ENCODE data around the gene CUX1.
"Not testable (repeated sequence)": the region's sequence is repeated elsewhere in the genome, so short reads cannot be mapped to it uniquely, and the experiment has no call there.

Gene CUX1

DNA sequence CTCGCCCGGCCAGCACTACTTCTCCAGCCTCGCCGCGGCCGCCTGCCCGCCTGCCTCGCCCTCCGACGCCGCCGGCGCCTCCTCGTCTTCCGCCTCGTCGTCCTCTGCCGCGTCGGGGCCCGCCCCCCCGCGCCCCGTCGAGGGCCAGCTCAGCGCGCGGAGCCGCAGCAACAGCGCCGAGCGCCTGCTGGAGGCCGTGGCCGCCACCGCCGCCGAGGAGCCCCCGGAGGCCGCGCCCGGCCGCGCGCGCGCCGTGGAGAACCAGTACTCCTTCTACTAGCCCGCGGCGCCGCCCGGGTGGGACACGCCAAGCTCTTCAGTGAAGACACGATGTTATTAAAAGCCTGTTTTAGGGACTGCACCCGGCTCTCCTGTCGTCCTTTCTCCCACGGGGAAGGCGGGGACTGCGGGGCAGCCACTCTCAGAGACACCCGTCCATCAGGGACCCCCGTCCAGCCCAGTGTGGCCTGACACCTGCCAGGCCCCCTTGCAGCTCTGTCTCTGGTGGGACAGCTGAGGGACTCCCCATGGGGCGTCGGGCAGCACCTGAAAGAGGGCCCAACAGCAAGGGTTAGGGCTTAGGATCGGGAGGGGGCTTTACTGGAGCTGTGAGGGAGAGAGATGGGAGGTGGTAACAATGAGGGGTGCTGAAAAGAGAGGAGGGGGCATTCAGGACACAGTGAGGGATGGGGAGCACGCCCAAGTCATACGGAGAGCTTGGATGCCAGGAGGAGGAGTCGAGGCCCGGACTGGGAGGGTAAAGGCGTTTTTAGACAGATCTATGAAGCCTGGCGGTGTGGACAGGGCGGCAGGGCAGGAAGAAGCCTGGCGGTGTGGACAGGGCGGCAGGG is 504.1 kb downstream of the CUX1 start:
- no peak for DNase-seq (ENCODE audit: low read depth in 1 of 2, low spot score in 1 of 2)

DNA sequence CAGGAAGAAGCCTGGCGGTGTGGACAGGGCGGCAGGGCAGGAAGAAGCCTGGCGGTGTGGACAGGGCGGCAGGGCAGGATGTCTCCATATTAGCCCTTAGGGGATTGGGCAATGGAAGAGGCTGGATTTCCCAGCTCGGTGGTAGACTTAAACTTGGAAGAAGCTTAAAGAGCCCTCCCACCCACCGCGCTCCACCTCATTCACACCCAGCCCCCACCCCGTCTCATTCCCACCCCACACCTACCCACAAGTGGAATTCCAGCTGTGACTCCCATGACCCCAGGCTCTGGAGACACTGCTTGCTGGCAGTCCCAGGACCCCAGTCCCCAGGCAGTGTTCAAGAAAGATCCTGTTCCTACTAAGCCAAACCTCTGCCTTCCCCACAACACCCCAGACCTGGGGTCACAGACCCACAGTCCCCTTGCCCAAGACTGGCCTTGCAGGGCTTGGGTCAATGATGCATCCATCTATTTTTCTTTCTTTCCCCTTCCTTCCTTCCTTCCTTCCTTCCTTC is 504.8 kb downstream of the CUX1 start:
- no peak for DNase-seq (ENCODE audit: low read depth in 1 of 2, low spot score in 1 of 2)

DNA sequence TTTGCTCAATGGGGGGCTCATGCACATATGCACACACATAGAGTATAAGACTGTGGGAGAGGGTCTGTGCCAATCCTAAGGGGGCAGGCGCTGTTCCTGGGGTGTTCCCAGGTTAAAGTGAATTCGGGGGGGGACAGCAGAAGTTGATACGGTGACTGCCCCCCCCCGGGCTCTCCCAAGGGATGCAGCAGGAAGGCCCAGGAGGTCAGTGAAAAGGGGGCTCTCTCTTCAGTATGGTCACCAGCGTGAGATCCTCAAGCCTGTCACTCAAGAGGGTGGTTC is 506.4 kb downstream of the CUX1 start:
- DNase-seq (ENCODE audit: low read depth in 1 of 2, low spot score in 1 of 2) = no peak

DNA sequence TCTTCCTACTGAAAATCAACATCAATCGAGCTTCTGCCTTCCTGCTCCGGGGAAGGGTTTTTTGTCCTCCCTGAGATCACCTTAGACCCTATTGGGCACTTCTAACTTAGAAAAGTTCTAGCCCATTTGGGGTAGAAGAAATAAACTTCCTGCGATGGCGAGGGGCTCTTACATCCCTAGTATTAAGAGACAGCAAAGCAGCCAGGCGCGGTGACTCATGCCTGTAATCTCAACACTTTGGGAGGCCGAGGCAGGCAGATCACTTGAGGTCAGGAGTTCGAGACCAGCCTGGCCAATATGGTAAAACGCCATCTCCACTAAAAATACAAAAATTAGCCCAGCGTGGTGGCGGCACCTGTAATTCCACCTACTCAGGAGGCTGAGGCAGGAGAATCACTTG is 507.7 kb downstream of the CUX1 start:
- DNase-seq (ENCODE audit: low read depth in 1 of 2, low spot score in 1 of 2) = not testable (repeated sequence)

DNA sequence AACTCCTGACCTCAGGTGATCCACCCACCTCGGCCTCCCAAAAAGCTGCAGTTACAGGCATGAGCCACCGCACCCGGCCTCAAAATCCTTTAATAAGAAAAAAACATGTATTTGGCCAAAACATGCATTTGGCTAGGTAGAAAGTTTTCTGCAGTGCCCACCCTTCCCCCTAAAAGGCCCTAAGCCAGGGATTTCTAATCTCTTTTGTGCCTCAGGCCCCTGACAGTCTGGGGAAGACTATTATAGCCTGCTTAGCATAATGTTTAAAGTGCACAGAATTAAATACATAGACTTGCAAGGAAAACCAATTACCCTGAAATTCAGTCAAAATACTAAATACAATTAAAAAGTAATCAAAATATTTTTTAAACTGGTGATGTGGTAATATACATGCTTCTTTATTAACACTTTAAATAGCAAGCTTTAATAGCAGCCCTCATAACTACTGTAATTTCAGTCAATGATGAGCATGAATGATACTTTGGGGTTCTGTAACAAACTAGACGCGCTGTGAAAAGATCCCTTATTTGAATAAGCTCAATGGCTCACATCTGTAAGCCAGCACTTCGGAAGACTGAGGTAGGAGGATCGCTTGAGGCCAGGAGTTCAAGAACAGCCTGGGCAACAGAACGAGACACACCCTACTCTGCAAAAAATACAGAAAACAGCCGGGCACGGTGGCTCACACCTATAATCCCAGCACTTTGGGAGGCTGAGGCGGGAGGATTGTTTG is 508.9 kb downstream of the CUX1 start:
- DNase-seq (ENCODE audit: low read depth in 1 of 2, low spot score in 1 of 2) = no peak

DNA sequence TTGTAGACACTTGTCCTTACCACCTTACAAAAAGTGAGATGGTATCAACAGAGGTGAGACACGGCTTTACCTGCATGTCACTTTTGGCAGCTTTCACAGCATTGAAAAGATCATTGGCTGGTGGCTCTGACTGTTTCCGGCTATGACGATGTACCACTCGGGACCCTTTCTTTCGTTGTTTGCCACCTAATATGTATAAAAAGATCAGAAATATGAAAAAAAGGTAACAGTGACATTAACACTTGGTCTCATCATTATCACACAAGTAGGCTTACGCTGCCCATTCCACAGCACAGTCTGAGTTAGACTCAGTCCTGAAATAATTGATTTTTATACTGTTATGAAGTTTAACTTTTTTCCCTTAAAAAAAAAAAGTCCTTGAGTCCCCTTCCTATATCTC is 509.8 kb downstream of the CUX1 start:
- not testable (repeated sequence) for DNase-seq (ENCODE audit: low read depth in 1 of 2, low spot score in 1 of 2)

DNA sequence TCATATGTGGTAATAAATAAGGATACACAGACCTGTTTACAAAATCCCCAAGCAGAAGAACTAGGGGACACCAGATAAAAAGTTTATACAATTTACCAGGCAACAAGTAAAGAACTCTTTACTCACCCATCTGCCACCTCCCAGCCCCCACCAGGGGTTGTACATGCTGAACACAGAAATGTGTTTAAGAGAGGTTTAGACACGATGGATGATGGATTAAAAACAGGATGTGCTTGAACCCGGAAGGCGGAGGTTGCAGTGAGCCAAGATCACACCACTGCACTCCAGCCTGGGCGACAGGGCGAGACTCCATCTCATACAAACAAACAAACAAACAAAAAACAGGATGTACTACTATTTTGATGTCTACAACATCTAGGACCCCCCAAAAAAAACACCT is 511.4 kb downstream of the CUX1 start:
- DNase-seq (ENCODE audit: low read depth in 1 of 2, low spot score in 1 of 2) = not testable (repeated sequence)

DNA sequence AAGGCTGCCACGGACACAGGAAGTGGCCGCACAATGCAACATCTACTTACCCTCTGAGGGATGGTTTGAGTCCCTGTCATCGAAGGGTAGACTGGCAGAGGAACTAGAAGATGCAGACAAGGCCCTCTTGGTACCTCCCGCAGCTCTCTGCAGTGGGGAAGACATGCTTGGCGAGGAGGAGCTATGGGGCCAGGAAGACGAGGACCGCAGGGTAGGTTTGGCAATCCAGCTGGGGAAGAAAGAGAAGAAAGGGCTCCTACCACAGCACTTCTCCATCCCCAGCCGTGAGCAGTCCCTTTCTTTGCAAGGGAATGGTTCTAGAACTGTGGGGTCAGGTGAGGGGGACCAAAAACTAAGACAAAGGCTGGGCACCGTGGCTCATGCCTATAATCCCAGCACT is 511.9 kb downstream of the CUX1 start:
- DNase-seq (ENCODE audit: low read depth in 1 of 2, low spot score in 1 of 2) = not testable (repeated sequence)

DNA sequence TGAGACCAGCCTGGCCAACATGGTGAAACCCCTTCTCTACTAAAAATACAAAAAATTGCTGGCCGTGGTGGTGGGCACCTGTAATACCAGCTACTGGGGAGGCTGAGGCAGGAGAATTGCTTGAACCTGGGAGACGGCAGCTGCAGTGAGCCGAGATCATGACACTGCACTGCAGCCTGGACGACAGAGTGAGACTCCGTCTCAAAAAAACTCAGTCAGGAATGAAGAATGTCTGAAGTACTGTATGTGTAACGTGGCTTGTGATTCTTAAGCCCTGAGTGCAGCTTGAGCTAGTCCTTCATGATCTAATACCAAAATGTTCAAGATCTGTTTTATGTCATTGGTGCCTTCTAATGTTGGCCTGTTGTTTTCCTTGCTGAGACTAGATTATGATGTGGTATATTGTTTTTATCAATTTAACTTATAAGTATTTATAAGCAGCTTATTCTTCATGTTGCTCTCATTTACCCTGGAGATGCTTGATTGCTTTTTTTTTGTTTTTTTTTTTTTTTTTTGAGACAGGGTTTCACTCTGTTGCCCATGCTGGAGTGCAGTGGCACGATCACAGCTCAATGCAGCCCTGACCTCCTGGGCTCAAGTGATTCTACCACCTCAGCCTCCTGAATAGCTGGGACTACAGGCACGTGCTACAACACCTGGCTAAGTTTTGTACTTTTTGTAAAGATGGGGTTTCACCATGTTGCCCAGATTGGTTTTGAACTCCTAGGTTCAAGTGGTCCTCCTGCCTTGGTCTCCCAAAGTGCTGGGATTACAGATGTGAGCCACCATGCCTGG is 513.4 kb downstream of the CUX1 start:
- not testable (repeated sequence) for DNase-seq (ENCODE audit: low read depth in 1 of 2, low spot score in 1 of 2)

Measured in activated CD4-positive, alpha-beta T cell treated with anti-CD3 and anti-CD28 coated beads, Interleukin-2, amount 50 U/mL, for 24 hours (primary cell).